ENCODE measurements around the gene RAB40C. TPM values are rescaled to one million over a fixed set of nuclear protein-coding genes. Genes with fewer than 3 reads are reported as not detected.

RAB40C gene
- total RNA-seq, result 10 to 100 TPM in 9 of 10 donors, 1 to 10 TPM in 1; 9.1 to 16.1 (median 12.1) TPM
- polyA plus RNA-seq, result 10 to 100 TPM; 19.4 to 32.0 TPM
- long read RNA-seq, donor 1, transcript RAB40C-204 (7 exons, 2,569 nt), result minor isoform, 10 of 44 reads
- long read RNA-seq, donor 1, transcript RAB40C-201 (6 exons, 2,699 nt), result major isoform, 18 of 44 reads
- long read RNA-seq, donor 1, partial matches to known transcripts, result 3 of 44 reads
- long read RNA-seq, donor 1, other reads (novel, unspliced or antisense), result 8 of 44 reads
- long read RNA-seq, donor 2, transcript RAB40C-201 (6 exons, 2,699 nt), result major isoform, 16 of 39 reads
- long read RNA-seq, donor 2, transcript RAB40C-204 (7 exons, 2,569 nt), result minor isoform, 5 of 39 reads
- long read RNA-seq, donor 2, partial matches to known transcripts, result 5 of 39 reads
- long read RNA-seq, donor 2, other reads (novel, unspliced or antisense), result 8 of 39 reads
- long read RNA-seq, donor 3, transcript RAB40C-201 (6 exons, 2,699 nt), result major isoform, 13 of 25 reads
- long read RNA-seq, donor 3, partial matches to known transcripts, result 3 of 25 reads
- long read RNA-seq, donor 3, other reads (novel, unspliced or antisense), result 6 of 25 reads

GRCh38 chr16:589658-590187 is at the start of gene RAB40C:
Gene RAB40C (plus strand): TSS chr16:590066. CDS start chr16:590292, 226 bp downstream.
- intact Hi-C loops (cut with DNase I), result loop anchor here in 5 of 10 donors (2.0 to 10.0 kb wide), 8 partner anchors 21 to 165 kb away; partner anchors contain the start of genes METTL26 (in 3 of the 5), RHOT2 (in 2 of the 5), PIGQ (in 1 of the 5) and RAB11FIP3 (in 1 of the 5)
- Histone ChIP-seq H3K4me1 (peaks cover 10 to 64% (median 42%) of the 10 kb centered on the region in 9 donors), H3K4me3 (peak within 1 kb of the TSS; percentile 81 to 97 (median 92)), H3K27ac (peak within 1 kb of the TSS; percentile 80 to 100 (median 99)), H3K9me3 (no peaks in the 10 kb centered on the region), H3K36me3 (peaks cover 0 to 16% (median 0%) of the 10 kb centered on the region in 9 donors), H3K27me3 (no peaks in the 10 kb centered on the region)
- 1 to 3% methylated on average over 27 to 67 of the region's 67 CpGs for WGBS, 2 donors
- peak; percentile 99 for DNase-seq
- ATAC-seq, result peak; percentile 90 to 98 (median 96)
- peak in 4 of 9 donors; percentile 11 to 42 (median 26) for TF ChIP-seq CTCF (IDR thresholded peaks at IDR 0.05)

GRCh38 chr16:540645-541340 is 49.1 kb upstream of the RAB40C start:
- Histone ChIP-seq H3K4me3 (no peak overlapping the region), H3K27me3 (no peaks in the 10 kb centered on the region), H3K36me3 (peaks cover 0 to 40% (median 0%) of the 10 kb centered on the region in 9 donors), H3K4me1 (no peaks in the 10 kb centered on the region), H3K9me3 (no peaks in the 10 kb centered on the region), H3K27ac (no peak overlapping the region)
- intact Hi-C loops (cut with DNase I), result no loop called here
- no peak for ATAC-seq
- TF ChIP-seq CTCF (IDR thresholded peaks at IDR 0.05), result no peak
- no peak for DNase-seq
- WGBS, 2 donors, result 87 to 90% methylated on average over 29 of the region's 29 CpGs

- WGBS, 2 donors, result 89 to 94% methylated on average over 46 to 51 of the region's 51 CpGs
- Histone ChIP-seq H3K9me3 (no peaks in the 10 kb centered on the region), H3K27ac (no peak overlapping the region), H3K36me3 (peaks cover 0 to 47% (median 3%) of the 10 kb centered on the region in 9 donors), H3K27me3 (no peaks in the 10 kb centered on the region), H3K4me1 (no peaks in the 10 kb centered on the region), H3K4me3 (no peak overlapping the region)
- TF ChIP-seq CTCF (IDR thresholded peaks at IDR 0.05), result no peak
- intact Hi-C loops (cut with DNase I), result no loop called here
- ATAC-seq (peak in 1 of 8 donors; percentile 4), DNase-seq (no peak)
Observed at GRCh38 chr16:543301-544164, 46.3 kb upstream of the RAB40C start.
